HepG2 (cell line): ENCODE measurements around the gene ZFP90. TPM values are rescaled to one million over a fixed set of nuclear protein-coding genes. Genes with fewer than 3 reads are reported as not detected.

Experiments used
- FOSL1 ChIP-seq: sonication (generic); formaldehyde crosslinking; IDR thresholded peaks from 2 replicates; pipeline ENCODE4 v1.9.0; 2021; ENCODE audit warnings: missing genetic modification reagents, borderline replicate concordance
- HMG20B ChIP-seq: conservative IDR thresholded peaks from 2 replicates; pipeline ENCODE4 v1.6.1; 2016; ENCODE audit warnings: missing genetic modification reagents, missing compliant biosample characterization
- MIER3 ChIP-seq: IDR thresholded peaks from 2 replicates; pipeline ENCODE4 v1.6.1; 2016; ENCODE audit warnings: missing compliant biosample characterization, borderline replicate concordance
- PBX2 ChIP-seq: IDR thresholded peaks from 2 replicates; pipeline ENCODE4 v1.6.1; 2016; ENCODE audit warnings: control low read depth
- PHF20 ChIP-seq: sonication (generic); formaldehyde crosslinking; IDR thresholded peaks from 2 replicates; pipeline ENCODE4 v1.5.0; 2020; ENCODE audit warnings: mild to moderate bottlenecking, missing genetic modification reagents
- PREB ChIP-seq: sonication (generic); formaldehyde crosslinking; IDR thresholded peaks from 2 replicates; pipeline ENCODE4 v1.4.0; 2020; ENCODE audit warnings: missing genetic modification reagents
- RBM39 ChIP-seq: fragments of 200-400 bp; formaldehyde crosslinking; IDR thresholded peaks from one replicate; pipeline ENCODE4 v1.6.1; 2018; ENCODE audit warnings: antibody characterized with exemption, mild to moderate bottlenecking, low read depth, low read length; ENCODE audit not compliant: poor library complexity, severe bottlenecking
- SNAI1 ChIP-seq: sonication (generic); formaldehyde crosslinking; IDR thresholded peaks from 2 replicates; pipeline ENCODE4 v1.5.0; 2020; ENCODE audit warnings: mild to moderate bottlenecking, missing genetic modification reagents, borderline replicate concordance
- SRSF4 ChIP-seq: fragments of 200-400 bp; formaldehyde crosslinking; IDR thresholded peaks from one replicate; pipeline ENCODE4 v1.6.1; 2018; ENCODE audit warnings: mild to moderate bottlenecking, low read depth, low read length, moderate library complexity; ENCODE audit not compliant: poor library complexity, severe bottlenecking
- STAT5B ChIP-seq: sonication (generic); formaldehyde crosslinking; IDR thresholded peaks from 2 replicates; pipeline ENCODE4 v1.4.0; 2020; ENCODE audit warnings: missing genetic modification reagents
- THYN1 ChIP-seq: sonication (generic); formaldehyde crosslinking; IDR thresholded peaks from 2 replicates; pipeline ENCODE4 v1.8.1; 2023; ENCODE audit warnings: low read depth, mild to moderate bottlenecking, moderate library complexity, missing genetic modification reagents, borderline replicate concordance
- TP53 ChIP-seq: sonication (generic); formaldehyde crosslinking; conservative IDR thresholded peaks from 2 replicates; pipeline ENCODE4 v1.4.0; 2020; ENCODE audit warnings: missing genetic modification reagents
- ZBTB7B ChIP-seq: sonication (generic); formaldehyde crosslinking; IDR thresholded peaks from 2 replicates; pipeline ENCODE4 v1.4.0; 2020; ENCODE audit warnings: missing genetic modification reagents
- ZEB1 ChIP-seq: IDR thresholded peaks from 2 replicates; pipeline ENCODE4 v1.6.1; 2012; ENCODE audit warnings: mild to moderate bottlenecking, low read depth, inconsistent platforms; ENCODE audit not compliant: insufficient replicate concordance
- ZFP82 ChIP-seq: sonication (generic); formaldehyde crosslinking; IDR thresholded peaks from 2 replicates; pipeline ENCODE4 v1.5.1; 2020; ENCODE audit warnings: mild to moderate bottlenecking, missing genetic modification reagents, borderline replicate concordance
- ZNF10 ChIP-seq: sonication (generic); formaldehyde crosslinking; IDR thresholded peaks from 2 replicates; pipeline ENCODE4 v1.4.0; 2020; ENCODE audit warnings: mild to moderate bottlenecking, low read depth, missing genetic modification reagents, borderline replicate concordance
- ZNF142 ChIP-seq: sonication (generic); formaldehyde crosslinking; IDR thresholded peaks from 2 replicates; pipeline ENCODE4 v1.4.0; 2020; ENCODE audit warnings: missing genetic modification reagents
- ZNF557 ChIP-seq: sonication (generic); formaldehyde crosslinking; IDR thresholded peaks from 2 replicates; pipeline ENCODE4 v1.4.0; 2020; ENCODE audit warnings: missing genetic modification reagents
- ZNF670 ChIP-seq: sonication (generic); formaldehyde crosslinking; IDR thresholded peaks from 2 replicates; pipeline ENCODE4 v1.8.0; 2022; ENCODE audit warnings: mild to moderate bottlenecking, missing genetic modification reagents, borderline replicate concordance
- ZNF713 ChIP-seq: sonication (generic); formaldehyde crosslinking; IDR thresholded peaks from 2 replicates; pipeline ENCODE4 v1.4.0; 2020; ENCODE audit warnings: mild to moderate bottlenecking, missing genetic modification reagents
- polyA plus RNA-seq, 8 experiments: library from polyadenylated mRNA; depleted of rRNA in 3 of 8; stranded (reverse) in 7 of 8; unstranded in 1 of 8; fragments of >200 nt; fragmentation: Illumina TruSeq in 4 of 8; extraction: Trizol in 4 of 8; gene quantifications; 2 replicates each; pipeline versions ENCODE4 v1.2.1 to v1.2.3, GENCODE V29; 2011 to 2016; ENCODE audit warnings: low read depth in 4 of 8, missing spikeins in 1 of 8, mixed read lengths in 1 of 8; ENCODE audit not compliant: insufficient read depth in 1 of 8
- total RNA-seq, 5 experiments: library from RNA; depleted of rRNA; stranded (reverse); fragments of >200 nt; fragmentation: Illumina TruSeq; extraction: Trizol; gene quantifications; 2 replicates each; pipeline ENCODE4 v1.2.3, GENCODE V29; 2016; ENCODE audit warnings: low read depth in 1 of 5

Gene ZFP90
- total and polyA plus RNA-seq, 2 of the 13 experiments (the other 11 are each of a cell fraction or from before 2014, with no cell fraction given) = 17.6 to 18.9 TPM

GRCh38 chr16:68529931-68530701, 9.0 kb upstream of the ZFP90 start (continued):
- peak; percentile 86; the same call in 1 of the 2 replicates for TF ChIP-seq ZNF142 (CRISPR knock-in tag)
- peak; percentile 94 for TF ChIP-seq ZBTB7B
- TF ChIP-seq HMG20B (CRISPR knock-in tag) = no peak
- peak; percentile 63 for TF ChIP-seq PHF20
- TF ChIP-seq SNAI1 (CRISPR knock-in tag) = peak; percentile 97; the same call in 1 of the 2 replicates
- TF ChIP-seq SRSF4 = no peak
- TF ChIP-seq ZEB1 = no peak
- TF ChIP-seq TP53 (CRISPR knock-in tag) = no peak; the same call in none of the 2 replicates
- peak; percentile 86; the same call in 1 of the 2 replicates for TF ChIP-seq STAT5B (CRISPR knock-in tag)
- peak; percentile 88; the same call in 1 of the 2 replicates for TF ChIP-seq PREB (CRISPR knock-in tag)
- TF ChIP-seq ZFP82 (CRISPR knock-in tag) = peak; percentile 68; the same call in 1 of the 2 replicates
- TF ChIP-seq RBM39 = peak; percentile 86
- TF ChIP-seq ZNF670 (CRISPR knock-in tag) = peak; percentile 88; the same call in 1 of the 2 replicates
- no peak for TF ChIP-seq ZNF10 (CRISPR knock-in tag)
- TF ChIP-seq ZNF557 (CRISPR knock-in tag) = peak; percentile 96
- TF ChIP-seq ZNF713 (CRISPR knock-in tag) = no peak
- TF ChIP-seq MIER3 (CRISPR knock-in tag) = peak; percentile 79; the same call in 1 of the 2 replicates
- no peak for TF ChIP-seq THYN1 (CRISPR knock-in tag)
- peak; percentile 35; the same call in 1 of the 2 replicates for TF ChIP-seq FOSL1
- no peak for TF ChIP-seq PBX2 (CRISPR knock-in tag)
